G401.6 (cell line): ENCODE data around the gene B4GALT3.

Experiments
- FAIRE-seq: peaks from 2 replicates; lab custom pipeline; 2012; peaks lifted over from hg19 to GRCh38; lab: Jason Lieb, UNC

The B4GALT3 gene

DNA sequence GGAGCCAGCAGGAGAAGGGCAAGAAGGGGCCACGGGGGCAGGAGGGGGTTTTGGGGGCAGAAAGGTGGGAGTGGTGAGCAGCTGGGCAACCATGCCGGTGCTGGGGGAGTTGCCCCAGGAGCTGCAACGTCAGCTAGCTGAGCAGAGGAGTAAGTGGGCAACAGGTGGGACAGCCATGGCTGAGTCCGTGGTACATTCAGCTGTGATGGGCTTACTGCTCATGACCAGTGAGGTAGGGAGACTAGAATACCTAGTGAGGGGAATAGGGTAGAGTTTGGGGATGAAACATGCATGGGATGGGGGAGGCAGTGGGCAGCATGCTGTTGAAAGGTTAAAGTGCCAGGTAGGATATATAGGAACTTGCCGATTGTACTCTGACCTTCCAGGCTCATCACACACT lies 15.7 kb downstream of the B4GALT3 start:
- FAIRE-seq, result no peak

GRCh38 chr1:161160671-161161145 lies 16.6 kb downstream of the B4GALT3 start:
- FAIRE-seq, result no peak

DNA sequence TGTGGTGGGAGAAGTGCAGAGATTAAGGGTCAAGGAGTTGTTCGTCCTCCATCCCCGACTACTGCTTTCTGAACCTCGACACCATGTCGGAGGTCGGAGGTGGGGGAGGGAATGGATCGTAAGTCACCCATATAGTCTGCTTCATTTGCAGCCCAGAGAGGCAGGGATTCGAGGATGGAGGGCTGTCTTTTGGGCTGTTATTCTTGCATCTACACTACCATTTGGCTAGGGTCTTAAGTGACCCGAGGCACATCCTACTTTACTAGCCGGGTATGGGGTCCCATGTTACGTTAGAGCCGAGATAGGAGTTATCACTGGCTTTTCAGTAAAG lies 17.4 kb downstream of the B4GALT3 start:
- no peak for FAIRE-seq

DNA sequence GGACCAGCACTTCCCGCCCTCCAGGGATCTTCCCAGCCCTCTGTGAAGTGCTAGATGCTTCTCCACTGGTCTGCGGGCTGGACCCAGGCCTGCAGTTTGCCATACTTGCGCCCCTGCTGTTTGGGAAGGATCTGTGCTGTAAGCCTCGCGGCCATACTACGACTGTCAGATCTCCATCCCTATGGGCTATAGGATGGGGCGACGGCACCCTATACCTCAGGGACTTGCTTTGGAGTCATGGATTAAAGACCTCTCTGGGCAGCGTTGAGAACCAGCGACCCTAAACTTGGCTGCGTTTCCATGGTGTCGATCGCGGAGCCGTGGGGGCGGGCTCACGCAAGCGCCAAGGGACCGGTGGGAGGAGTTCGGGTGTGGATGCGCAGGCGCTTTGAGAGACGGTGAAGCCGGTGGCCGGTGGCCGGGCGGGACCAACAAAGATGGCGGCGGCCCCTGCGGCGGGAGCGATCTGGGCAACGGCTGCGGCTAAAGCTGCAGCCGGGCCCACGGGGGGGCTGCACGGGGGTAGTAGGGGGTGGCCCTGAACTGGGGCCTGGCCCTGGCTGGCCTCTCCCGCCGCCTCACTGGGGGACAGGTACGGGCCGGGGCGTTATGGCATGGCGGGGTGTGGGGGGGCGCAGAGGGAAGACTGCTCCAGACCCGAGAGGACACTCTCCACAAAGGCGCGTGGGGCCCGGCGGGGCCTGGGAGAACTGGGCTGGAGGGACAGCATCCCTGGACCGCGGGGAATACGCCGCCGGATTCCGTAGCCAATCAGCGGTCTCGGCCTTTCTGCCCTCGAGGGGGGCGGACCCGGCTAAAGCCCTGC lies 18.0 kb downstream of the B4GALT3 start, which contains the start of gene USP21:
Gene USP21, plus strand, starts transcription at position 414 of the 826 bp plus-strand sequence. CDS start 1,141 bp downstream, outside the sequence.
- no peak for FAIRE-seq

GRCh38 chr1:161158316-161159010 lies 18.8 kb downstream of the B4GALT3 start:
- no peak for FAIRE-seq

DNA sequence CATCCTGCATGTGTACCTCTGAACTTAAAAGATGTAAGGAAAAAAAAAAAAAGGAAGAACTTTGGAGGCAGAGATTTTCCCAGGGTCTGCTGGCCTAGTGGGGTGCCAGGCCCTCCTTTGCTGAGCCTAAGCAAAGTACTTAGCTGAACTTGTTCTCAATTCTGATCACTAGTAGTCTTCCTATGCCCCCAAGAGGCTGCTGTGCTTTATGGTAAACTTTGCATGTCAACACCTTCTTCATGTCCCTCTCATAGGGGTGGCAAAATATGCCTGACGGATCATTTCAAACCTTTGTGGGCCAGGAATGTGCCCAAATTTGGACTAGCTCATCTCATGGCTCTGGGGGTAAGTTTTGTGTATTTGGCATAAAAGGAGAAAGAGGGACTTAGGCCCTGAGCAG lies 19.4 kb downstream of the B4GALT3 start:
- FAIRE-seq, result no peak

- peak; percentile 70 for FAIRE-seq
These were observed 23.5 kb downstream of the B4GALT3 start, which contains the start of gene UFC1 for GRCh38 chr1:161153682-161154337. Gene UFC1 (plus strand): TSS chr1:161153978. CDS start chr1:161153998, 20 bp downstream.

- no peak for FAIRE-seq
These were observed 24.1 kb downstream of the B4GALT3 start for GRCh38 chr1:161153176-161153575.

GRCh38 chr1:161145832-161146231 lies 31.5 kb downstream of the B4GALT3 start:
- no peak for FAIRE-seq

GRCh38 chr1:161140755-161141400 lies 36.4 kb downstream of the B4GALT3 start:
- FAIRE-seq, result no peak

DNA sequence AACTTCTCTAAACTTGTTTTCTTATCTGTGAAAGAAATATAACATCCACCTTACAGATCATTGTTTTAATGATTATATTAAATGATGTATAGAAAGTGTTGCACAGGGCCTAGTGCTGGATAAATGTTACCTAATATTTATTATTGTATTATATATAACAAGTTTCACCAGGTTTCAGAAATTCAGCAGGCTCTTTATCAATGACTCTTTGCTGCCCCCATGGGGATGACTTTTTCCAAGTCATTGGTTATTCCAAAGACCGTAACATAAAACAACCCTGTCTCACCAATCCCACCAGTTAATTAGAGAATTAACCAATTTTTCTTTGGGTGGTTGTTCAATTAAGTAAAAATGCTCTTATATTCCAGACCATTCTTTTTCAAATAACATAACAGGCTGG lies 37.5 kb downstream of the B4GALT3 start:
- peak; percentile 94 for FAIRE-seq

DNA sequence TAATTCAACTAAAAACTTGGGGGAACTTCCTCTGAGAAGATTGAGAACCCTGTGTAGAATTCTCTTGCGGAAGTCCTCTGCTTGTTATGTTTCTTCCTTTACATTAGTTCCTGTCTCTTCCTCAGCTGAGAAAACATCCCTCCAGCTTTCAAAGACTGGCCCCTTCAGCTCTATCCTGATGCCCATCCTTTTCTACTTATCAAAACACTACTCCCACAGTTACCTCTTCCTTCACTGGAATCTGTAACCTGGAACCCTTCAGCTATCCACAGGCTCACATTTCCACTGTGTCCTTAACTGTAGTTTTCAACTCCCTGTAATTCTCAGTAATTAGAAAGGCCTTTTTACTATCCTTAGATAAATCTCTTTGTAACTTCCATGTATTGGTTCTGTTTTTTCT lies 38.9 kb downstream of the B4GALT3 start:
- no peak for FAIRE-seq

- no peak for FAIRE-seq
These were observed 39.4 kb downstream of the B4GALT3 start for GRCh38 chr1:161137881-161138280.

DNA sequence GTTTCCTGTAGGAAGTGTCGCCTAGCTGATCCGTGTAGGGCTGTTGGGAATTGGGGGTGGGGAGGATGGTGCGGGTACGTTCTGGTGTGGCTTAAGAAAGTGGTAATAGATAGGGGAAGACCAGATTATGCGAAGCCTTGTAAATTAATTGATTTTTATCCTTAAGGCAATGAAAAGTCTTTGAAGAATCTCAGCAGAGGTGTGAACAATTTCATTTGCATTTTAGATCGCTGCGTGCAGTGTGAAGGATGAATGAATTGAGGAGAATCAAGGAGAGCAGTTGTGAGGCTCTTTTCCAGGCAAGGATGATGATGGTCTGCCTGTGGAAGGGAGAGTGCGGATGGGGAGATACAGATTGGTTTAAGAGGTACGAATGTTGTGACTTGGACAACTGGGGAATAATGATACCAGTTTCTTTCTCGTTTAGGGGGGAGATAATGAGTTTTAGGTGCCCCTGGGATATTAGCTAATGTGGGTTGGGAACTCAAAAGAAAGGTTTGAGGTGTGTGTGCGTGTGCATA lies 44.0 kb downstream of the B4GALT3 start:
- no peak for FAIRE-seq

GRCh38 chr1:161132410-161133219 lies 44.7 kb downstream of the B4GALT3 start, which contains the start of gene DEDD:
Gene DEDD (minus strand): TSS chr1:161132667. CDS start chr1:161124462, 8,205 bp downstream.
- peak; percentile 86 for FAIRE-seq

DNA sequence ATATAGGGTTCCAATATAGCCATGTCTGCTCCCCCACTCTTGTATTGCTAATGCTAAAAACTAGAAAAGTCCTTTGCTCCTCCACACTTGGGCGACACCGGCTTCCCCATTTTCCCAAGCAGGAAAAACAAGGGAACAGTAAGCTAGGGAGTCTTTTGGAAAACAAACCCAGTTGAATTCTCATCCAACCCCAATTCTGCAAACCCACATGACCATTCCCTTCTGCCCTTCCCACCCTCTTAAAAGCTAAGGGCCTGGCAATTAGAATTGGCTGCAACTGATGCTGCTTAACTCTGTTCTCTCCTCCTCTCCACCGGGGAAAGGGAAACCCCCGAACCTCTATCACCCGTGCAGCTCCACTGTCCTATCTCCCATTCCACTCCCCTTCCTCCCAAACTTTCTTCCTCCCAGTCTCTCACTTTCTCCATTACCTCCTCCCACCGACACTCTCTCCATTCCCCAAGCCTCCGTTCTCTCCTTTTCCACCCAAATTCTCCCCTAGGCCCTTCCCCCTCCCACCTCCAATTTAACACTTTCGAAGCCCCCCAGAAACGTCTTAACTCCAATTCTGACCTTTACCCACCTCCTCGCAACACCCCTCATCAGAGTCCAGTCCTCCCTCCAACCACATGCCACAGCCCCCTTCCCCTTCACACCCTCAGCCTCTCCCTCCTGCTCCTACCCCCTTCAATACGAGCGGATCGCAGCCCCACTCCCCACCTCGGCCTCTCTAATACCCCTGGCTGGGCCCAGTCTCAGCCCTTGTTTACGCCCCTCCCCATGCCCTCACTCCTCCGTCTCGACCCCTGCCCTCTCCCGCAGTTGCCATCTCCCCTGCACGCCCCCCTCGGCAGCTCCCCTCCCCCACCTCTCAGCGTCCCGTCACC lies 45.5 kb downstream of the B4GALT3 start:
- no peak for FAIRE-seq

GRCh38 chr1:161130266-161130665 lies 47.0 kb downstream of the B4GALT3 start:
- no peak for FAIRE-seq

DNA sequence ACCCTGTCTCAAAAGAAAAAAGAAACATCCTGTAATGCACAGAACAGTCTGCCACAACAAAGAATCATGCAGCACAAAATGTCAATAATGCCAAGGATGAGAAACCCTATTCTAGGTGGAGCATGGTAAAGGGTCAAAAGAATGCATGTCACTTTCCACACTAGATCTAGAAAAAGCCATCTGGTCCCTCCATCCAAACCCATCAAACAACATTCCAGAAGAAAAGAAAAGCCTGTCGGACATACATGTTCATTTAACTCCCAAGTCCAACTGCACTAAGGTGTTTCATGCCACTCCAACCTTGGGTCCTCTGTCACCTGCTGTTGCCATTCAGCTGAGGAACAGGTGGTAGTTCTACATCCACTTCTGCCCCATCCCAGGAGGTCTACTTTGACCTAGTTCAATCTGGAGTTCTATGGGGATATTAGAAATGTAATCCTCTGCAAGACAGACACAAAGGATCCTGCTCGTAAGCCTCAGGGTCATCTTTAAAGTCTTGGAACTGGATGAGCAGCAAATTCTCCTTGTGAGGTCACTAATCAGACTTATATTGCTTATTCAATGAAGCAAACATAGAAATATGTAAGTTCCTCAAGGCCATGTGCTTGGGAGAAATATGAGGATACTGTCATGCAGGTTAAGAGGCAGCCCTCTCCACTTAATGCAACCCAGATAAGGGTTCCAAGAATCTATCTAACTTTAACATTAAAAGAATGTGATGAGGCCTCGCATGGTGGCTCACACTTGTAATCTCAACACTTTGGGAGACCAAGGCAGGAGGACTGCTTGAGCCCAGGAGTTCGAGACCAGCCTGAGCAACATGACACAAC lies 48.5 kb downstream of the B4GALT3 start:
- no peak for FAIRE-seq

DNA sequence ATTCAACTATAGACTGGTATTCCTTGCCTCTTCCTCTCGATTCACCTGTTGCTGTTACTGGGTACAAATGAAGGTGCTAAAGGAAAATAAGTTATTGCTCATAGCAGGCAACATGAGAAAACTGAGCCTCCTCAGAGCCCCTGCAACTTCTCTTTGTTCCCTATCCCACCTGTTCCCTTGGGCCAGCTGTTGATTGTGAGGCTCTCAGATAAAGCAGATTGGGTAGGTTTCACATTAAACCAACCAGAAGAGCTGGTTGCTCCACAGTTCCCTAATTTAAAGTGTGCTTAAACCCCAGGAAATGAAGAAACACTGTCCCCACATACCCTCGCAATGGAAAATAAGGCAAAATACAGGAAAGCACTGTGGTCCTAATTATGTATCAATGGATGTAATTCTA lies 49.7 kb downstream of the B4GALT3 start:
- FAIRE-seq, result no peak
